ENCODE data around the gene SYK.

GRCh38 chr9:90895786-90896185, 94.2 kb downstream of the SYK start:
- TF ChIP-seq POLR2A (IDR thresholded peaks at IDR 0.05; ENCODE audit: low read depth, low read length), result no peak
- TF ChIP-seq SPI1 (IDR thresholded peaks at IDR 0.05; ENCODE audit: low read depth, low read length), result no peak
- TF ChIP-seq POLR2AphosphoS5 (IDR thresholded peaks at IDR 0.05; ENCODE audit: low read depth, low read length), result no peak

Measured in GM12891 (cell line).